GM19324 (cell line): ENCODE results near the gene SLC18A2.
"Not testable (repeated sequence)": the region's sequence is repeated elsewhere in the genome, so short reads cannot be mapped to it uniquely, and the experiment has no call there.

Experiments
- ATAC-seq: cut with Tn5 transposase; IDR thresholded peaks from one replicate; pipeline ENCODE4 v1.9.1; 2021; ENCODE audit warnings: mild to moderate bottlenecking, moderate library complexity; ENCODE audit not compliant: unreplicated experiment, low FRiP score

The SLC18A2 gene

GRCh38 chr10:117261501-117261900 is 20.6 kb downstream of the SLC18A2 start:
- ATAC-seq = no peak

GRCh38 chr10:117262291-117262902 is 21.5 kb downstream of the SLC18A2 start:
- ATAC-seq = no peak

DNA sequence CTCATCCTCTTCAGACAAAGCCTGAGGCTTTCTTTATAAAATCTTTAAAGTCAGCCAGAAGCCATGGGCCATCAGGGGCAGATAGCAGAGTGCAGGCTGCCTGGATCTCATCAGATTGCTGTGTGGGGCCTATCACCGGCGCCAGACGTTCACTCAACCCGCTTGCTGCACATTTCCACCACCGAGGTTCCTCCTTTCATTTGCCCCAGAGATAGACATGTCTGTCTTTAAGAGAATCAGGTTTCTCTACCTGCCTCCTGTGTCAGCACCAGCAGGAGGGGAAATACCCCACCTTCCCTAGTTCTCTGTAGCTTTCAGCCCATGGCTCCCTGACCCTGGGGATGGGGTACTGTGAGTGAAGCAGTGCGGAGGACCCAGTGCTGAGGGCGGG is 22.0 kb downstream of the SLC18A2 start:
- no peak for ATAC-seq

GRCh38 chr10:117264782-117265181 is 23.9 kb downstream of the SLC18A2 start:
- no peak for ATAC-seq

DNA sequence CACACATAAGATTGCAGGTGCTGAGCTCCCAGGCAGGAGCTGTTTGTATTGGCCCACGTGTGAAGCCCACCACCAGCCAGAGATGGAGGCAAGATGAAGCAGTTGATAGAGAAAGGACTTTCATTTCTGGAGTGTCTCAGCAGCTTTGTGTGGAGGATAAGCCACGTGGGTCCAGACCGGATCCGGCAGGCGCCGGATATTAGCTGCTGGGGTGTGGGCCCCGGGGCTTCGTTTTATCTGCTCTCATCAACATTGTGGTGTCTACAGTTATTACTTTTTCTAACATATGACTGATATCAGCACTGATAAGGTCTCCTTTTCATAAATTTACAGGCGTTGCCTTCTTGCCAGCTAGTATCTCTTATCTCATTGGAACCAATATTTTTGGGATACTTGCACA is 25.5 kb downstream of the SLC18A2 start:
- ATAC-seq = no peak

DNA sequence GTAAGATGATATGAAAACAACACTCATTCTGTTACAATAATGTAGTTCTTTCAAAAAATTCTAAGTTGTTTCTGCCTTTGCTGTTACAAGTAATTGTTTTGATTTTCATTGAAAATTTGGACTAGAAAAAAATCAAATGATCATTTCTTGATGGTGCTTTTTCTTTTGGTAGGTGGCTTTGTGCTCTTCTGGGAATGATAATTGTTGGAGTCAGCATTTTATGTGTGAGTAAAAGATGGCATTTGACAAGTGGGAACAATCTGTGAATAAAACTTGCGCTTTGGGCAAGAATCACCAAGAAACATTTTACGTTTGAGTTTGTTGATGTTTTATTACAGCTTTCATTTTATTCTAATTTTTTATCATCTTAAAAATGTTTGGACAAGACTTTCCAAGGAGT is 25.9 kb downstream of the SLC18A2 start:
- no peak for ATAC-seq

DNA sequence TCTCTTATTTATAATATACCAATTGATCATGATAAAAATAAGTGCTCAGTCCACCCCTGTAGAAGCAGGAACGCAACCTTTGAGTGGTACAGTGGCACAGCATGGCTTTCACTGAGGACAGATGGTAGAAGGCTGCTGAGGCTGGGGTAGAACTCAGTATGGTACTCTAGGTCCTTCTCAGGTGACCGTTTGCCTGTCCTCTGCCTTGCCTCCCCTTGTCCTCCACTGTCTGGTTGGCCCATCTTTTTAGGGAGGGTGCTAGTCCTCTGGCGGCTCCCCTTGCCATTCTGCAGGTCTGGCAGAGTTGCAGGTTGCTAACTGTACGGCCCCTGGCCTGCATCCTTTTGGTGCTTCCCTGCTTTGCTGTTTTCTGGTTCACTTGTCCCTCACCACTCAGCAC is 27.3 kb downstream of the SLC18A2 start:
- ATAC-seq = no peak

DNA sequence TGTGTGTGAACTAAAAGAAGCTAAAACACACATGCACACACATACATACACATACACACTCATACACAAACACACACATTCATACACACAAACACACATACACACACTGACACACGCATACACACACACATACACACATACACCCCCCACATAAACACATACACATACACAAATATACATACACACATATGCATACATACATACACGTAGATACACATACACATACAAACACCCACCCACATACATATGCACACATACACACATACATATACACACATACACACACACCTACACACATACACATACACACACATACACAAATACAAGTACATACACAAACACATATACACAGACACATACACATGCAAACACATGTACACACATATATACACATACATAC is 28.0 kb downstream of the SLC18A2 start:
- no peak for ATAC-seq

DNA sequence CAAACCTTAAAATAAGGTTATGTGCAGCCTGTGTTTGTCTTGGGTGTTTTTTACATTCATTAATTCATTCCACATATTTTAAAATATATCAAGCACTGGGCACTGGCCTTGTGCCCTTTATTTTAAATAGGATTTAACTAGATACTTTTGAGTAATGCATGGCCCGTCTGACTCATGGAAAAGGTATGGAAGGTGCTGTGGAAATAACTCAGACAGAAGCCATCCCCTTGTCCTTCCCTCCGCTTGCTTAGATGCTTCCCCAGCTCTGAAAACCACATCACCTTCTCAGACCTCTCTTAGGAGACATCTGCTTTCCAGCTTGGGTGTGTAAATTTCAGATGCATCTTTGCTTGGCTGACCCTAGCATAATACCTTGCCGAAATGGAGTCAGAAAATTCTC is 30.5 kb downstream of the SLC18A2 start:
- no peak for ATAC-seq

GRCh38 chr10:117272195-117273076 is 31.5 kb downstream of the SLC18A2 start:
- no peak for ATAC-seq

- ATAC-seq = no peak
Measured at GRCh38 chr10:117273980-117274379, 33.1 kb downstream of the SLC18A2 start.

- ATAC-seq = no peak
Measured at GRCh38 chr10:117274509-117274908, 33.6 kb downstream of the SLC18A2 start.

- no peak for ATAC-seq
Measured at GRCh38 chr10:117275121-117275520, 34.2 kb downstream of the SLC18A2 start.

- ATAC-seq = no peak
Measured at GRCh38 chr10:117277675-117278074, 36.8 kb downstream of the SLC18A2 start.

DNA sequence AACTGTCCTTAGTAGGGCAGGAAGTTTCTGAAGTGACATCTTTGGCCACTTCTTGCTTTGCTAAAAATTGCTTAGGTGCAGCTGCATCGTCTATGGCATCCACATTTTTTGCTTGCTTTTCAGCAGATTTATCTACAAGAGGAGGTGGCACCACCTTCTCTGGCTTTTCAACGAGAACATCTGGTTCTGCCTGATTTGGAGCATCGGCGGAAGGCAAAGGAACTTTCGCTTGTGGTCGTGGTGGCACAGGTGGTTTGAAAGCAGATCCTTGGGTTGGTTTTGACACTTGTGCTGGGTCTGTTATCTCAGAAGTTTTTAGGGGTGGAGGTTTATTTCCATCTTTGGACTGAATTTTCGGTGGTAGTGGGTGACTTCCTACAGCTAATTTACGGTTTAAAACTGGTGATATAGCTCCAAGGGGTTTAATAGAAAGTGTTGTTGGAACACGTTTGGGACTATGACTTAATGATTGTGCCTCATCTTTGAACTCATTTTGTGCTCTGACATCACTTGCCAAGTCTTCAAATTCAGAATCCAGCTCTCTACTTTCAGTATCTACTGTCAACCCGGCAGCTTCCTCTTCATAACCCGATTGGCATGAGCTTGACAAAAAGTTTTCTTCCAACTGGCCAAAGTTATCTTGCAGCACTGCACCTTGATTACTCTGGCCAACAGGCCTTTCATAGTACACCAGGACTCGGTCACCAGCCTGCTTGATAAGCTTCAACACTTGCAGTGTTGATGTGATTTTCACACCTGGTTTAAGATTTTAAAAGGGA is 44.0 kb downstream of the SLC18A2 start:
- ATAC-seq = no peak

GRCh38 chr10:117290872-117291271 is 50.0 kb downstream of the SLC18A2 start:
- ATAC-seq = not testable (repeated sequence)

GRCh38 chr10:117294039-117294645 is 53.2 kb downstream of the SLC18A2 start:
- ATAC-seq = no peak

DNA sequence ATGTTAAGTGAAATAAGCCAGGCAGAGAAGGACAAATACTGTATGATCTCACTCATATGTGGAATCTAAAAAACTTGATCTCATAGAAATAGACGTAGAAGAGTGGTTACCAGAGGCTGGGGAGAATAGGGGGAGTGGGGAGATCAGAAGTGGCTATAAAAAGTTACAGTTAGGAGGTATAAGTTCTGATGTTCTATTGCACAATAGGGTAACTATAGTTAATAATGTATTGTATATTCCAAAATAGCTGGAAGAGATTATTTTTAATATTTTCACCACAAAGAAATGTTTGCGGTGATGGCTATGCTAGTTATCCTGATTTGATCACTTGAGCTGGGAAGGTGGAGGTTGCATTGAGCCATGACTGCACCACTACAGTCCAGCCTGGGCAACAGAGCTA is 53.8 kb downstream of the SLC18A2 start:
- no peak for ATAC-seq

DNA sequence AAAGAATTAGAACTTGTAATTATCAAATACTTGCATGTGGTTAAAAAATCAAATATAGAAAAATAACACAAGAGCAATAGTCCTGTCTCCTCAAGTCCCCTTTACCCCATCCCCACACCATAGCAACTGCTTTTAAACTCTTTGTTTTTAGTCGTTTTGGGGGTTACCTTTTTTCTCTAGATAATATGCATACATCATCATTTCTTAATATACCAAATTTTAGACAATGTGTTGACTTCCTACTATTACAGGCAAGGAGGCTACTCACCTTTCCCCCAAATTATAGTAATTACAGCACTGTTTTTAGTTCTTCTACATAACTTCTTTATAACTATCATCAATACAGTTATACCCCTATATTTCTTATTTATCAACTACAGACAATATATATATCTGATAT is 57.3 kb downstream of the SLC18A2 start:
- ATAC-seq = no peak

GRCh38 chr10:117299435-117299834 is 58.5 kb downstream of the SLC18A2 start:
- no peak for ATAC-seq

DNA sequence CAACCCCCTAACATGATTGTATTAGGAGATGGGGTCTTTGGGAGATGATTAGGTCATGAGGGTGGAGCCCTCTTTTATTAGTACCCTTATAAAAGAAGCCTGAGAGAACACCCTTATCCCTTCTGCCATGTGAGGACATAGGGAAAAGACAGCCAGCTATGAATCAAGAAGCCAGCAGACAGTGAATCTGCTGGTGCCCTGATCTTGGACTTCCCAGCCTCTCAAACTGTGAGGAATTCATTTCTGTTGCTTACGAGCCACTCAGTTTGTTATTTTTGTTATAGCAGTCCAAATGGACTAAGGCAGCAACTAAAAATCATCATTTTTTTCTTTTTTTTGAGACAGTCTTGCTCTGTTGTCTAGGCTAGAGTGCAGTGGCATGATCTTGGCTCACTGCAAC is 59.8 kb downstream of the SLC18A2 start:
- ATAC-seq = no peak
